Cortex of kidney (tissue), 1 donor: ENCODE results near the gene KNL1.
"Not testable (repeated sequence)": the region's sequence is repeated elsewhere in the genome, so short reads cannot be mapped to it uniquely, and the experiment has no call there.

Source experiments
- DNase-seq: peaks from one replicate; lab custom pipeline; 2025; lab: John Stamatoyannopoulos, UW

The KNL1 gene, protein sequence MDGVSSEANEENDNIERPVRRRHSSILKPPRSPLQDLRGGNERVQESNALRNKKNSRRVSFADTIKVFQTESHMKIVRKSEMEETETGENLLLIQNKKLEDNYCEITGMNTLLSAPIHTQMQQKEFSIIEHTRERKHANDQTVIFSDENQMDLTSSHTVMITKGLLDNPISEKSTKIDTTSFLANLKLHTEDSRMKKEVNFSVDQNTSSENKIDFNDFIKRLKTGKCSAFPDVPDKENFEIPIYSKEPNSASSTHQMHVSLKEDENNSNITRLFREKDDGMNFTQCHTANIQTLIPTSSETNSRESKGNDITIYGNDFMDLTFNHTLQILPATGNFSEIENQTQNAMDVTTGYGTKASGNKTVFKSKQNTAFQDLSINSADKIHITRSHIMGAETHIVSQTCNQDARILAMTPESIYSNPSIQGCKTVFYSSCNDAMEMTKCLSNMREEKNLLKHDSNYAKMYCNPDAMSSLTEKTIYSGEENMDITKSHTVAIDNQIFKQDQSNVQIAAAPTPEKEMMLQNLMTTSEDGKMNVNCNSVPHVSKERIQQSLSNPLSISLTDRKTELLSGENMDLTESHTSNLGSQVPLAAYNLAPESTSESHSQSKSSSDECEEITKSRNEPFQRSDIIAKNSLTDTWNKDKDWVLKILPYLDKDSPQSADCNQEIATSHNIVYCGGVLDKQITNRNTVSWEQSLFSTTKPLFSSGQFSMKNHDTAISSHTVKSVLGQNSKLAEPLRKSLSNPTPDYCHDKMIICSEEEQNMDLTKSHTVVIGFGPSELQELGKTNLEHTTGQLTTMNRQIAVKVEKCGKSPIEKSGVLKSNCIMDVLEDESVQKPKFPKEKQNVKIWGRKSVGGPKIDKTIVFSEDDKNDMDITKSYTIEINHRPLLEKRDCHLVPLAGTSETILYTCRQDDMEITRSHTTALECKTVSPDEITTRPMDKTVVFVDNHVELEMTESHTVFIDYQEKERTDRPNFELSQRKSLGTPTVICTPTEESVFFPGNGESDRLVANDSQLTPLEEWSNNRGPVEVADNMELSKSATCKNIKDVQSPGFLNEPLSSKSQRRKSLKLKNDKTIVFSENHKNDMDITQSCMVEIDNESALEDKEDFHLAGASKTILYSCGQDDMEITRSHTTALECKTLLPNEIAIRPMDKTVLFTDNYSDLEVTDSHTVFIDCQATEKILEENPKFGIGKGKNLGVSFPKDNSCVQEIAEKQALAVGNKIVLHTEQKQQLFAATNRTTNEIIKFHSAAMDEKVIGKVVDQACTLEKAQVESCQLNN (N-terminal part only)

GRCh38 chr15:40593588-40594428 is at the start of gene KNL1:
TSS of gene KNL1 (plus strand) at chr15:40594249. CDS start at chr15:40602932, 8,683 bp downstream.
- DNase-seq: no peak

DNA sequence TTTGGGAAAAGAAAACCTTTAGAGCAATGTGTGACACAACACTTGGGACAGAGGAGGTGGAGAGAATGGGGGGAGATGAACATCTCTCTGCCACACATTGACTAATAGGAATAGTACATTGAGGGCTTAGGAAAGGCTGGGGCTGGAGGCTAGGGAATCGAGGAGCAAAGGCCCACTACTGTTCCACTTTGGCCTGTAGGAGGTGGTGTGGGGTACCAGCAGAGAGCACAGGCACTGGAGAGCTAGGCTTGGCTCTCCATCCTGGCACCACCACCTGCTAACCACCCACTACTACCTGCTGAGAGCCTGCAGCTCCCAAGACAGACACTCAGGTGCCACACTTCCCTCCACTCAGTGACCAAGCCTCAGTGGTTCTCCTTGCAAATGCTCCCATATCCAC is 48.6 kb upstream of the KNL1 start:
- no peak for DNase-seq

GRCh38 chr15:40548610-40549009 is 45.4 kb upstream of the KNL1 start:
- DNase-seq: no peak

GRCh38 chr15:40549894-40550293 is 44.2 kb upstream of the KNL1 start:
- DNase-seq: no peak

- no peak for DNase-seq
These were observed 43.6 kb upstream of the KNL1 start for GRCh38 chr15:40550341-40551037.

- DNase-seq: no peak
These were observed 39.9 kb upstream of the KNL1 start for GRCh38 chr15:40554161-40554525.

DNA sequence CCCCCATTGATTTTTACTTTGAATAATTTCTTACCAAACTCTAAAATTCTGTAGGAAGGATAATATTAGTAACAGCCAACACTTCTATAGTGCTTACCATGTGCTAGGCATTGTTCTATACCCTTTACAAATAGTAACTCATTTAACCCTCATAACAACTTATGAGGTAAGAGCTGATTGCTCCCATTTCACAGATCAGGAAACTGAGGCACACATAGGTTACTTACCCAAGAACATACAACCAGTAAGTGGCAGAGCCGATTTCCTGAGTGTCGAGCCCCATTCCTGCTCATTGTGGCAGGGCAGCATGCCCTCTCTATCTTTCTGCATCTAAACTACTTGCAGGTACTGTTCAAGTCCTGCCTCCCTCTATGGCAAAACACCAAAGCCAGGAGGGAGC is 38.2 kb upstream of the KNL1 start:
- DNase-seq: no peak

GRCh38 chr15:40558952-40559742 is 34.9 kb upstream of the KNL1 start:
- no peak for DNase-seq

GRCh38 chr15:40562691-40563090 is 31.4 kb upstream of the KNL1 start:
- no peak for DNase-seq

GRCh38 chr15:40563426-40563825 is 30.6 kb upstream of the KNL1 start:
- DNase-seq: no peak

- no peak for DNase-seq
These were observed 29.3 kb upstream of the KNL1 start, which contains the start of gene CCDC32 for GRCh38 chr15:40564591-40565332. TSS of gene CCDC32 (minus strand) at chr15:40565042. CDS start at chr15:40563015, 2,027 bp downstream.

DNA sequence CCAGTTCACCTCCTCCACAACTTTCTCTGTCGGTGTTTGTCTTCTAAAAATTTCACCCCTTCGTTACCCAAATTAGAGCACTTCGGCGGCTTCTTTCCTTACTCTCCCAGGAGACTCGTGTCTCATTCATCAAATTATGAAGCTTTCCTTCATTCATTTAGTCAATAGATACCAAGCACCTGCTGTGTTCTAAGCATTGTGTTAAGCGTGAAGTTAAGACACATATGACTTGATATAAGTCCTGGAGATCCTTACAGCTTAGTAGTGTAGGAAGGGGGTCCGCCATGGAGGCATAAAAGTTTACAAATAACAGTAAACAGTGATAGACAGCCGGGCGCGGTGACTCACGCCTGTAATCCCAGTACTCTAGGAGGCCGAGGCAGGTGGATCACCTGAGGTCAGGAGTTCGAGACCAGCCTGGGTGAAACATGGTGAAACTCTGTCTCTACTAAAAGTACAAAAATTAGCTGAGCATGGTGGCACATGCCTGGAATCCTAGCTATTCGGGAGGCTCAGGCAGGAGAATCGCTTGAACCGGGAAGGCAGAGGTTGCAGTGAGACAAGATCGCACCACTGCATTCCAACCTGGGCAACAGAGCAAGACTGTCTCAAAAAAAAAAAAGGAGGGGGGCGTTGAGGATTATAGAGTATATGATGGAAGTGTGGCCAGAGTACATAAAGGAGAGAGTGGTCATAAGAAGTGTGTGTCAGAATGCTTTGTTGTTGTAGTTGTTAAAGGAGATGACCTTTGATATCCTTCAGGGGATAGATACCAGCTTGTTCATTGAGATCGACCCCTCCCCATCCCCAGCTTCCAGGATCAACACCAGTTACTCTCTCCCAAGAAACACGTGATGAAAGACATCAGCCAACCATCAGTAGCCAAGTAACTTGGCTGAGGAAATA is 28.5 kb upstream of the KNL1 start:
- DNase-seq: no peak

GRCh38 chr15:40567111-40567510 is 26.9 kb upstream of the KNL1 start:
- no peak for DNase-seq

- DNase-seq: no peak
These were observed 24.7 kb upstream of the KNL1 start, which contains the start of gene RPUSD2 for GRCh38 chr15:40569129-40569953. TSS of gene RPUSD2 (plus strand) at chr15:40569299. CDS start at chr15:40569338, 39 bp downstream.

GRCh38 chr15:40575113-40575512 is 18.9 kb upstream of the KNL1 start:
- DNase-seq: no peak

- DNase-seq: not testable (repeated sequence)
These were observed 17.1 kb upstream of the KNL1 start for GRCh38 chr15:40576914-40577313.

- DNase-seq: no peak
These were observed 15.2 kb upstream of the KNL1 start for GRCh38 chr15:40578892-40579291.
